NCI-H146 (cell line): Measurements from ENCODE around the gene COL6A1.

Experiments used
- DNase-seq: peaks from one replicate; lab custom pipeline; 2025; lab: John Stamatoyannopoulos, UW

Gene COL6A1

DNA sequence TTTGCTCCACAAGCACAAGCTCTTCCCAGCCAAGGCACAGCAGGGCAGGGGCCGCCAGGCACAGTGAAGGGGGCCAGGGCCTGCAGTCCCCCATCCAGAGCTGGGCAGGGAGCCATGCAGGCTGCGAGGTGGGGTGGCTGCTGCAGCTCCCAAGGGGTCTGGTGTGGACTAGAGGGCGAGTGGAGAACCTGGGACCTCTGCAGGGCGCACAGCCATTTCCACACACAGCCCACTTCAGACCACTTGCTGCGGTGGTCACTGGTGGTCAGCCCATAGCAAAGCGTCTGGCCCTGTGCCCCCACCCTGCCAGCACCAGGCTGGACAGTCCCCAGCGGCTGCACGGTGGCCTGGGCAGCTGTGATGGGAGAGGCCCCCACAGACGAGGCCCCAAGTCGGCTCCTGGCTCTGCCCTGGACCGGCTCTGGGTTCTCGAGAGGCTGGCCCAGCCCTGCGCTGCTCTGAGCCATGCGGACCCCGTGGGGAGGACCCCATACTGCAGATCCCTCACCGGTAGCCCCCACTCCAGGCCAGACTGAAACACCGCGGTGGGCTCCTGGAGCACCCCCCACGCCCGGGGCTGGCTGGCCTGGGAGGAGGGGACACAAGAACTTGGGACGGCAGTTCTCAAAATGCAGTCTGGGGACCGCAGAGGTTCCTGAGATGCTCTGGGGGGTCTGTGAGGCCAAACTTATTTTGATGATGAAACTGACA, 69.3 kb downstream of the COL6A1 start:
- DNase-seq: no peak

DNA sequence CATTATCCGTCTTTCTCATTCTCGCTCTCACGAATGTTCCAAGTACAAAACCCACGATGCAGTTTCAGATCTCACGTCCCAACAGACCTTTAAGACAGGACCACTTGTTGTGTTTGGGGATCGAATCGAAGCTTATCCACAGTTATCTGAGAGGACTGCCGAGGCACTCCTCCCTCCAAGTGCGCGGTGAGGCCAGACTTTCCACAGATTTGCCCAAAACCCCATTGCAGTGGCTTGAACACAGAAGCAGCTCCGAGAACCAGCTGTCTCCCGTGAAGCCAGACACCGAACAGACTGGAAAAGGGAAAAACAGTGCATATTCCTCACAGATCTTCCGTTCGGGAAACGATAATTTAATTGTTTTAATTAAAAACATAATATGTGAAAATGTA, 69.8 kb downstream of the COL6A1 start:
- DNase-seq: no peak

- no peak for DNase-seq
These were observed 70.5 kb downstream of the COL6A1 start for GRCh38 chr21:46051821-46052675.

- no peak for DNase-seq
These were observed 71.4 kb downstream of the COL6A1 start for GRCh38 chr21:46052703-46053651.

GRCh38 chr21:46054031-46054430, 72.5 kb downstream of the COL6A1 start:
- no peak for DNase-seq

GRCh38 chr21:46054451-46054881, 72.9 kb downstream of the COL6A1 start:
- no peak for DNase-seq
